Endothelial cell of umbilical vein (primary cell): ENCODE data around the gene SNED1. TPM values are rescaled to one million over a fixed set of nuclear protein-coding genes. Genes with fewer than 3 reads are reported as not detected.

Experiments used
- BruUV-seq: library from RNA; stranded (reverse); fragments of 400-500 nt; replicated peaks from 2 replicates; lab custom pipeline; 2021; lab: Mats Ljungman, UMichigan
- CTCF ChIA-PET: fragments of 300-600, 350-600 bp; sonication (Branson Sonifier 250); formaldehyde crosslinking; loops from one replicate; lab custom pipeline; 2021; ENCODE audit warnings: antibody characterized with exemption, inconsistent platforms; lab: Charles Lee
- POLR2A ChIA-PET: fragments of 300-600, 350-600 bp; sonication (Branson Sonifier 250); formaldehyde crosslinking; loops from one replicate; lab custom pipeline; 2021; ENCODE audit warnings: antibody characterized with exemption, inconsistent platforms; lab: Charles Lee
- DNase-seq: peaks from one replicate; pipeline ENCODE4 v3.0.0-alpha.2; 2011; ENCODE audit warnings: low read depth, low spot score
- FAIRE-seq: peaks from 2 replicates; lab custom pipeline; 2011; peaks lifted over from hg19 to GRCh38; lab: Jason Lieb, UNC
- H2AFZ ChIP-seq: 2 replicates; pipeline ENCODE4 v1.6.0; 2012; ENCODE audit warnings: low read depth, low read length, control low read depth, inconsistent platforms
- H3K27ac ChIP-seq: 2 replicates; pipeline ENCODE4 v1.5.1; 2011; ENCODE audit warnings: low read depth, mild to moderate bottlenecking, control low read depth, low read length, moderate library complexity; ENCODE audit not compliant: insufficient read depth
- H3K27me3 ChIP-seq, 2 experiments: 2 replicates each; pipeline versions ENCODE4 v1.6.0 to v1.6.1; 2011; ENCODE audit warnings: low read length in 2 of 2, mixed read lengths in 1 of 2; ENCODE audit not compliant: control insufficient read depth in 2 of 2, insufficient read depth in 2 of 2
- H3K36me3 ChIP-seq, 2 experiments: 2 replicates in 1 of 2; 3 replicates in 1 of 2; pipeline ENCODE4 v1.5.1; 2011; ENCODE audit warnings: low read length in 2 of 2, mild to moderate bottlenecking in 1 of 2, moderate library complexity in 1 of 2; ENCODE audit not compliant: control insufficient read depth in 2 of 2, insufficient read depth in 2 of 2; ENCODE audit errors: extremely low read depth in 1 of 2
- H3K4me1 ChIP-seq: 3 replicates; pipeline ENCODE4 v1.5.1; 2011; ENCODE audit warnings: mild to moderate bottlenecking, low read length; ENCODE audit not compliant: control insufficient read depth, insufficient read depth; ENCODE audit errors: extremely low read depth
- H3K4me2 ChIP-seq: 2 replicates; pipeline ENCODE4 v1.6.1; 2011; ENCODE audit warnings: low read length, control low read depth, mixed read lengths; ENCODE audit not compliant: insufficient read depth
- H3K4me3 ChIP-seq, 3 experiments: fragments of 200-600 bp in 1 of 3; sonication (generic), shearing (Covaris generic) in 1 of 3; replicated peaks in 1 of 3; 2 replicates each; pipeline ENCODE4 v1.5.1; 2011 to 2016; ENCODE audit warnings: control low read depth in 3 of 3, low read length in 3 of 3, mild to moderate bottlenecking in 2 of 3, inconsistent platforms in 1 of 3, low read depth in 1 of 3, moderate library complexity in 1 of 3; ENCODE audit not compliant: insufficient read depth in 1 of 3
- H3K79me2 ChIP-seq: 2 replicates; pipeline ENCODE4 v1.6.0; 2012; ENCODE audit warnings: low read length, inconsistent platforms; ENCODE audit not compliant: control insufficient read depth, insufficient read depth
- H3K9ac ChIP-seq: replicated peaks from 2 replicates; pipeline ENCODE3; 2011; ENCODE audit warnings: low read length, control low read depth; ENCODE audit not compliant: insufficient read depth; ENCODE audit errors: extremely low read depth
- H3K9me1 ChIP-seq: replicated peaks from 3 replicates; pipeline ENCODE4 v1.6.0; 2011; ENCODE audit warnings: mild to moderate bottlenecking, low read length; ENCODE audit not compliant: control insufficient read depth, insufficient read depth; ENCODE audit errors: extremely low read depth
- H3K9me3 ChIP-seq: replicated peaks from 2 replicates; pipeline ENCODE4 v1.5.1; 2012; ENCODE audit warnings: low read length, inconsistent platforms; ENCODE audit not compliant: control insufficient read depth, insufficient read depth
- H4K20me1 ChIP-seq: replicated peaks from 2 replicates; pipeline ENCODE3; 2011; ENCODE audit warnings: mild to moderate bottlenecking, low read length; ENCODE audit not compliant: control insufficient read depth, insufficient read depth; ENCODE audit errors: extremely low read depth
- EZH2 ChIP-seq: IDR thresholded peaks from 2 replicates; pipeline ENCODE4 v1.6.1; 2012; ENCODE audit warnings: borderline replicate concordance, low read depth, mild to moderate bottlenecking, moderate library complexity, low read length, inconsistent platforms; ENCODE audit not compliant: severe bottlenecking
- FOS ChIP-seq: IDR thresholded peaks from 2 replicates; pipeline ENCODE4 v1.6.1; 2011; ENCODE audit warnings: mild to moderate bottlenecking, low read length, moderate library complexity, borderline replicate concordance; ENCODE audit not compliant: insufficient read depth
- GATA2 ChIP-seq: IDR thresholded peaks from 2 replicates; pipeline ENCODE4 v1.7.0; 2011; ENCODE audit warnings: low read depth, mild to moderate bottlenecking, moderate library complexity, mixed read lengths, low read length; ENCODE audit not compliant: insufficient read length, insufficient read depth
- JUN ChIP-seq: IDR thresholded peaks from 2 replicates; pipeline ENCODE4 v1.6.1; 2011; ENCODE audit warnings: borderline replicate concordance, low read depth; ENCODE audit not compliant: insufficient read length, insufficient read depth
- POLR2AphosphoS5 ChIP-seq: IDR thresholded peaks from 2 replicates; pipeline ENCODE4 v1.6.1; 2012; ENCODE audit warnings: low read depth, mild to moderate bottlenecking, control low read depth, low read length, moderate library complexity; ENCODE audit not compliant: insufficient read depth
- dilution Hi-C: fragments of 300-500 bp; cut with MboI; formaldehyde crosslinking; loops from one replicate; pipeline ENCODE4 v1.15.0; 2019; ENCODE audit warnings: low sequenced_read_pairs; ENCODE audit not compliant: extremely low pct_ligation_motif_present
- intact Hi-C: fragments of 100-400 bp; cut with micrococcal nuclease; formaldehyde crosslinking; loops from one replicate; pipeline ENCODE4 v1.10.0; 2022
- polyA plus RNA-seq, 4 experiments: library from polyadenylated mRNA; depleted of rRNA in 3 of 4; stranded (reverse) in 3 of 4; unstranded in 1 of 4; fragments of >200 nt; gene quantifications; 2 replicates each; pipeline versions ENCODE4 v1.2.1 to v1.2.3, GENCODE V29; 2011 to 2012; ENCODE audit warnings: missing spikeins in 1 of 4
- total RNA-seq: library from RNA; stranded (reverse); gene quantifications from 2 replicates; pipeline ENCODE4 v1.2.3, GENCODE V29; 2021
- TF ChIP-seq, protein P1 (sequence below): IDR thresholded peaks from 2 replicates; pipeline ENCODE4 v1.6.1; 2011; ENCODE audit not compliant: insufficient read depth, insufficient read length
- TF ChIP-seq, protein P2 (sequence below), 2 donors: IDR thresholded peaks; 1 replicate in 1 of 2; 2 replicates in 1 of 2; pipeline ENCODE4 v1.5.1; 2011; ENCODE audit warnings: low read length in 2 of 2, mild to moderate bottlenecking in 2 of 2, moderate library complexity in 2 of 2, control low read depth in 1 of 2, inconsistent platforms in 1 of 2, low read depth in 1 of 2; ENCODE audit not compliant: insufficient read depth in 1 of 2; ENCODE audit errors: extremely low read depth in 1 of 2

Gene SNED1
- total and polyA plus RNA-seq, 2 donors (not counting 3 experiments of a cell fraction or from before 2014, with no cell fraction given): 14.1 to 17.2 TPM

DNA sequence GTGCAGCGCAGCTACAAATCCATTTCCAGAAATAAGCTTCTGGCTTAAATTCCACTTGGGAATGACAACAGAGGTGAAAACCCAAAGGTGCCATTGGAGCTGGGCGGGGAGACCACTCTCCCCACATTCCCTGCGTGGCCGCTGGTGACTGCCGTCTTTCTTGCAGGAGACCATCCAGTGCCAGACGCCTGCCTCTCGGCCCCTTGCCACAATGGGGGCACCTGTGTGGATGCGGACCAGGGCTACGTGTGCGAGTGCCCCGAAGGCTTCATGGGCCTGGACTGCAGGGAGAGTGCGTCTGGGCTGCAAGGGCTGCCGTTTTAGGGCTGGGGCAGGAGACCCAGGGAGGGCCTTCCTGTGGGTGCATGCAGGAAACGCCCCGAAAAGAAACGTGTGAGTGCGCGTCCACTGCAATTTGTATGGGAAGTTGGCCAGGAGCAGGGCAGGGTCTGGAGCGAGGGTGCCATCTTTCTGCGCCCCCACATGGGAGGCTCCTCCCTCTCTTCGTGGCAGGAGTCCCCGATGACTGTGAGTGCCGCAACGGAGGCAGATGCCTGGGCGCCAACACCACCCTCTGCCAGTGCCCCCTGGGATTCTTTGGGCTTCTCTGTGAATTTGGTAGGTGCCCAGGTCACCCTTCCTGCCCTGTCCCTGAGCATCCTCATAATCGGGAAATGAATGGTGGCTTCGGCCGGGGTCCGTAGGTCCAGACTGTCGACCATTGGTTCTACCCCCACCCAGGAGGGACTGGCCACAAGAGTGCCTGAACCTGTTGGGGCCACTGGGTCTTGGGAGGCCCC, 49.9 kb downstream of the SNED1 start:
- Histone ChIP-seq H3K4me3 (no peak overlapping the region), H3K9me3 (no peaks in the 10 kb centered on the region), H3K27ac (no peak overlapping the region), H2AFZ (no peak overlapping the region), H3K4me1 (no peaks in the 10 kb centered on the region), H3K27me3 (no peaks in the 10 kb centered on the region), H3K9me1 (no peaks in the 10 kb centered on the region), H3K4me2 (no peak overlapping the region), H3K9ac (no peak overlapping the region), H3K79me2 (no peaks in the 10 kb centered on the region), H3K36me3 (peaks cover 0 to 9% of the 10 kb centered on the region in 2 experiments), H4K20me1 (no peaks in the 10 kb centered on the region)
- CTCF ChIA-PET: interaction anchor here (0.9 to 1.3 kb wide), 3 partner anchors 10 to 65 kb away, joined by 3 to 4 read pairs (median 4); no protein-coding TSS in a partner anchor
- BruUV-seq: no TSS peak
- TF ChIP-seq FOS (no peak), EZH2 (no peak), GATA2 (no peak), POLR2AphosphoS5 (no peak), JUN (no peak)
- TF ChIP-seq, protein P1, sequence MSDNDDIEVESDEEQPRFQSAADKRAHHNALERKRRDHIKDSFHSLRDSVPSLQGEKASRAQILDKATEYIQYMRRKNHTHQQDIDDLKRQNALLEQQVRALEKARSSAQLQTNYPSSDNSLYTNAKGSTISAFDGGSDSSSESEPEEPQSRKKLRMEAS: no peak
- TF ChIP-seq, protein P2, sequence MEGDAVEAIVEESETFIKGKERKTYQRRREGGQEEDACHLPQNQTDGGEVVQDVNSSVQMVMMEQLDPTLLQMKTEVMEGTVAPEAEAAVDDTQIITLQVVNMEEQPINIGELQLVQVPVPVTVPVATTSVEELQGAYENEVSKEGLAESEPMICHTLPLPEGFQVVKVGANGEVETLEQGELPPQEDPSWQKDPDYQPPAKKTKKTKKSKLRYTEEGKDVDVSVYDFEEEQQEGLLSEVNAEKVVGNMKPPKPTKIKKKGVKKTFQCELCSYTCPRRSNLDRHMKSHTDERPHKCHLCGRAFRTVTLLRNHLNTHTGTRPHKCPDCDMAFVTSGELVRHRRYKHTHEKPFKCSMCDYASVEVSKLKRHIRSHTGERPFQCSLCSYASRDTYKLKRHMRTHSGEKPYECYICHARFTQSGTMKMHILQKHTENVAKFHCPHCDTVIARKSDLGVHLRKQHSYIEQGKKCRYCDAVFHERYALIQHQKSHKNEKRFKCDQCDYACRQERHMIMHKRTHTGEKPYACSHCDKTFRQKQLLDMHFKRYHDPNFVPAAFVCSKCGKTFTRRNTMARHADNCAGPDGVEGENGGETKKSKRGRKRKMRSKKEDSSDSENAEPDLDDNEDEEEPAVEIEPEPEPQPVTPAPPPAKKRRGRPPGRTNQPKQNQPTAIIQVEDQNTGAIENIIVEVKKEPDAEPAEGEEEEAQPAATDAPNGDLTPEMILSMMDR (IDR thresholded peaks at IDR 0.05; ENCODE audit: extremely low read depth in 1 of 2, insufficient read depth in 1 of 2, low read depth in 1 of 2, low read length in 2 of 2): no peak
- FAIRE-seq (no peak), DNase-seq (no peak)
- intact Hi-C loops (no loop called here), dilution Hi-C loops (no loop called here)
- POLR2A ChIA-PET: no interaction called here
